Trophoblast cell (in vitro differentiated cells and primary cell): ENCODE results near the gene NR4A1.

Experiments
- DNase-seq, 2 donors: peaks; one replicate each; pipeline ENCODE4 v3.0.0-alpha.2; 2016
- H2AFZ ChIP-seq: 2 replicates; pipeline ENCODE4 v1.6.1; 2013; ENCODE audit warnings: low read length, moderate library complexity, mild to moderate bottlenecking; ENCODE audit not compliant: insufficient read depth, poor library complexity
- H2AK5ac ChIP-seq: 2 replicates; pipeline ENCODE4 v1.6.1; 2013; ENCODE audit warnings: mild to moderate bottlenecking, low read length
- H2BK120ac ChIP-seq: 2 replicates; pipeline ENCODE4 v1.6.1; 2013; ENCODE audit warnings: low read length, mild to moderate bottlenecking, moderate library complexity; ENCODE audit not compliant: insufficient read depth, poor library complexity
- H2BK12ac ChIP-seq: 2 replicates; pipeline ENCODE4 v1.6.1; 2013; ENCODE audit warnings: mild to moderate bottlenecking, low read length, moderate library complexity
- H2BK5ac ChIP-seq: 2 replicates; pipeline ENCODE4 v1.6.1; 2013; ENCODE audit warnings: low read length, low read depth, moderate library complexity, mild to moderate bottlenecking; ENCODE audit not compliant: poor library complexity
- H3K14ac ChIP-seq: 2 replicates; pipeline ENCODE4 v1.6.1; 2013; ENCODE audit warnings: mild to moderate bottlenecking, low read length
- H3K18ac ChIP-seq: 2 replicates; pipeline ENCODE4 v1.6.1; 2013; ENCODE audit warnings: mild to moderate bottlenecking, low read length
- H3K23ac ChIP-seq: 2 replicates; pipeline ENCODE4 v1.6.1; 2013; ENCODE audit warnings: low read length
- H3K27ac ChIP-seq: 2 replicates; pipeline ENCODE4 v1.5.1; 2013; ENCODE audit warnings: low read depth, mild to moderate bottlenecking, inconsistent platforms, low read length, moderate library complexity
- H3K27me3 ChIP-seq: 2 replicates; pipeline ENCODE4 v1.6.1; 2013; ENCODE audit warnings: inconsistent platforms, mild to moderate bottlenecking, low read length, moderate library complexity; ENCODE audit not compliant: insufficient read depth
- H3K36me3 ChIP-seq, 2 experiments: 1 replicate in 1 of 2; 2 replicates in 1 of 2; pipeline ENCODE4 v1.6.1; 2013; ENCODE audit warnings: low read length in 2 of 2, mild to moderate bottlenecking in 2 of 2, moderate library complexity in 1 of 2; ENCODE audit not compliant: insufficient read depth in 2 of 2, control insufficient read depth in 1 of 2
- H3K4ac ChIP-seq: 2 replicates; pipeline ENCODE4 v1.6.1; 2013; ENCODE audit warnings: low read depth, mild to moderate bottlenecking, low read length, moderate library complexity
- H3K4me1 ChIP-seq, 2 experiments: 1 replicate in 1 of 2; 2 replicates in 1 of 2; pipeline ENCODE4 v1.6.1; 2013; ENCODE audit warnings: low read length in 2 of 2, mild to moderate bottlenecking in 2 of 2, moderate library complexity in 1 of 2; ENCODE audit not compliant: insufficient read depth in 2 of 2, control insufficient read depth in 1 of 2
- H3K4me2 ChIP-seq: 2 replicates; pipeline ENCODE4 v1.6.1; 2013; ENCODE audit warnings: inconsistent platforms, mild to moderate bottlenecking, low read length, moderate library complexity
- H3K4me3 ChIP-seq: 2 replicates; pipeline ENCODE4 v1.5.1; 2013; ENCODE audit warnings: mild to moderate bottlenecking, low read depth, low read length, inconsistent platforms
- H3K79me1 ChIP-seq: one replicate; pipeline ENCODE4 v1.6.1; 2013; ENCODE audit warnings: low read length
- H3K79me2 ChIP-seq: 2 replicates; pipeline ENCODE4 v1.6.1; 2013; ENCODE audit warnings: low read length, mild to moderate bottlenecking; ENCODE audit not compliant: control insufficient read depth, insufficient read depth, poor library complexity
- H3K9ac ChIP-seq: 2 replicates; pipeline ENCODE4 v1.6.1; 2013; ENCODE audit warnings: mild to moderate bottlenecking, low read length
- H3K9me3 ChIP-seq: 2 replicates; pipeline ENCODE4 v1.6.1; 2013; ENCODE audit warnings: low read depth, mild to moderate bottlenecking, control low read depth, inconsistent platforms, low read length; ENCODE audit not compliant: insufficient read depth
- H4K12ac ChIP-seq: 2 replicates; pipeline ENCODE4 v1.6.1; 2013; ENCODE audit warnings: low read depth, mild to moderate bottlenecking, low read length, moderate library complexity
- H4K8ac ChIP-seq: 2 replicates; pipeline ENCODE4 v1.6.1; 2013; ENCODE audit warnings: low read depth, mild to moderate bottlenecking, low read length, moderate library complexity
- H4K91ac ChIP-seq: one replicate; pipeline ENCODE4 v1.6.1; 2013; ENCODE audit warnings: low read depth, mild to moderate bottlenecking, low read length, moderate library complexity
- WGBS: extraction: QIAGEN DNeasy Blood & Tissue Kit; methylation state at CpG from one replicate; pipeline ENCODE4 v1.1.7; 2013; ENCODE audit warnings: missing lambda C conversion rate; ENCODE audit not compliant: insufficient read length, insufficient coverage; ENCODE audit errors: extremely low coverage; 5-methylcytosine and 5-hydroxymethylcytosine counted together

NR4A1 gene

GRCh38 chr12:52011602-52012214 is 39.5 kb upstream of the NR4A1 start:
- WGBS: no CpG with 5 or more reads among the region's 8 CpGs
- Histone ChIP-seq H3K18ac (no peak overlapping the region), H4K12ac (no peak overlapping the region), H3K9me3 (peaks cover 6% of the 10 kb centered on the region), H3K4me3 (no peak overlapping the region), H3K4me1 (peaks cover 22 to 30% of the 10 kb centered on the region in 2 experiments), H4K8ac (no peak overlapping the region), H2AFZ (no peak overlapping the region), H3K27me3 (peaks cover 14% of the 10 kb centered on the region), H3K14ac (no peak overlapping the region), H3K23ac (no peak overlapping the region), H4K91ac (no peak overlapping the region), H3K4ac (no peak overlapping the region), H2BK5ac (no peak overlapping the region), H2BK12ac (no peak overlapping the region), H3K36me3 (peaks cover 0 to 2% of the 10 kb centered on the region in 2 experiments), H3K79me2 (peaks cover 2% of the 10 kb centered on the region), H3K4me2 (no peak overlapping the region), H2BK120ac (no peak overlapping the region), H3K79me1 (peaks cover 6% of the 10 kb centered on the region), H3K9ac (no peak overlapping the region), H2AK5ac (no peak overlapping the region), H3K27ac (no peak overlapping the region)
- no peak for DNase-seq

DNA sequence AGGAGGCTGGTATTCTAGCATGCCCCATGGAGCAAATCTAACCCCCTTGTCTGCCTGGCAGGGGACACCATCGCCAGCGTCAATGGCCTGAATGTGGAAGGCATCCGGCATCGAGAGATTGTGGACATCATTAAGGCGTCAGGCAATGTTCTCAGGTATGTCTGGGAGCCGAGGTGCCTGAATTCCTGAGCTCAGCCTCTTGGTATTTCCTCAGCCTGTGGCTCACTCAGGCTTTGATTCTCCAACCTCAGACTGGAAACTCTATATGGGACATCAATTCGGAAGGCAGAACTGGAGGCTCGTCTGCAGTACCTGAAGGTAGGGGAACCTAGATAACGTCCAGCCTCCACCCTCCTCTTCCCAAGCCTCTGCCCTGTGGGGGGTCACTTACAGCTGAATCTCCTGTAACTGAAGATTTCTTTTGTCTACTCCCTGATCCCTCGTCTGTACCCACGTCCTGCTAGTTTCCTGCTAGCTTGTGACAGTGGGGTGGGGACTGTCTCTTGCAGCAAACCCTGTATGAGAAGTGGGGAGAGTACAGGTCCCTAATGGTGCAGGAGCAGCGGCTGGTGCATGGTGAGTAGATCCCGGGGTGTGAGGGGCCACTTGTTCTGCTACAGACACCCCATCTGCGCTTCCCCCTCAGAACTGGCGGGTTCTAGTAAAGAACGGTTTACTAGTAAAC is 37.5 kb upstream of the NR4A1 start:
- H3K4ac ChIP-seq: no peak overlapping the region
- H2AFZ ChIP-seq: no peak overlapping the region
- H3K9ac ChIP-seq: no peak overlapping the region
- no peak overlapping the region for H3K4me3 ChIP-seq
- H4K12ac ChIP-seq: no peak overlapping the region
- WGBS: no CpG with 5 or more reads among the region's 16 CpGs
- peaks cover 3% of the 10 kb centered on the region for H3K9me3 ChIP-seq
- H2BK5ac ChIP-seq: no peak overlapping the region
- no peaks in the 10 kb centered on the region for H3K79me2 ChIP-seq
- no peak overlapping the region for H3K4me2 ChIP-seq
- H3K18ac ChIP-seq: no peak overlapping the region
- H3K4me1 ChIP-seq: peaks cover 18 to 20% of the 10 kb centered on the region in 2 experiments
- H4K91ac ChIP-seq: no peak overlapping the region
- no peak overlapping the region for H2BK12ac ChIP-seq
- H3K36me3 ChIP-seq: peaks cover 0 to 2% of the 10 kb centered on the region in 2 experiments
- no peak overlapping the region for H2AK5ac ChIP-seq
- no peak overlapping the region for H3K23ac ChIP-seq
- peak overlapping the region; percentile 9 for H3K27ac ChIP-seq
- no peaks in the 10 kb centered on the region for H3K27me3 ChIP-seq
- no peak overlapping the region for H2BK120ac ChIP-seq
- no peak overlapping the region for H4K8ac ChIP-seq
- no peak overlapping the region for H3K14ac ChIP-seq
- peaks cover 3% of the 10 kb centered on the region for H3K79me1 ChIP-seq
- no peak for DNase-seq

GRCh38 chr12:52014567-52015530 is 36.4 kb upstream of the NR4A1 start:
- Histone ChIP-seq H3K4me2 (peak overlapping the region; percentile 37), H3K4me1 (peaks cover 17 to 20% of the 10 kb centered on the region in 2 experiments), H3K79me2 (no peaks in the 10 kb centered on the region), H3K79me1 (peaks cover 1% of the 10 kb centered on the region), H2BK120ac (no peak overlapping the region), H3K14ac (no peak overlapping the region), H3K27ac (no peak overlapping the region), H3K23ac (no peak overlapping the region), H2BK5ac (no peak overlapping the region), H2AK5ac (no peak overlapping the region), H3K9ac (no peak overlapping the region), H3K9me3 (peaks cover 3% of the 10 kb centered on the region), H4K12ac (no peak overlapping the region), H3K36me3 (peaks cover 0 to 2% of the 10 kb centered on the region in 2 experiments), H4K91ac (no peak overlapping the region), H3K27me3 (no peaks in the 10 kb centered on the region), H2AFZ (no peak overlapping the region), H3K4ac (no peak overlapping the region), H4K8ac (no peak overlapping the region), H2BK12ac (no peak overlapping the region), H3K4me3 (peak overlapping the region; percentile 23), H3K18ac (no peak overlapping the region)
- WGBS: no CpG with 5 or more reads among the region's 93 CpGs
- DNase-seq: no peak

DNA sequence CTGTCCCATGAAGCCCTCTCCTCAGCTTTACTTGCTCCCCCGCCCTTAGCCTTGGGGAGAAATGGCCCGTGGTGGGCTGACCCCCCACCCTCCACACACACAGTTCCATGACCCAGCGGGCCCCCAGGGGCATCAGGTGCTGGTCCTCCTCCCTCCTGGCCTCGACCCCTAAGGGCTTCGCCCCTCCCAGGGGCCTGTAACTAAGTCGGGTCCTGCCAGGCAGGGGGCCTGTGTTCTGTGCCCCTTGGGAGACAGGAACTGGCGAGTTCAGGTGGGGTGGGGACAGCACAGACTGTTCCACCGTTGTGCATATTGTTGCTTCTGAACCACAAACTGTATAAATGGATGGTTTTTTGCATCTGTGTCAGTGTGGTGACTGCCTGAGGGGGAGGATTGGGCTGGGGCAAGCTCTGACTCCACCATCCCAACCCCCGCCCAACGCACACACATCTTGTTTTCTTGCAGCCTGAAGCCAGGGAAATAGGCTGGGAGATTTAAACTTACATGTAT is 35.7 kb upstream of the NR4A1 start:
- no peaks in the 10 kb centered on the region for H3K79me2 ChIP-seq
- H3K18ac ChIP-seq: no peak overlapping the region
- no peak overlapping the region for H2AK5ac ChIP-seq
- no peak overlapping the region for H3K27ac ChIP-seq
- no peak overlapping the region for H4K91ac ChIP-seq
- H3K36me3 ChIP-seq: peaks cover 0 to 2% of the 10 kb centered on the region in 2 experiments
- whole genome bisulfite sequencing: no CpG with 5 or more reads among the region's 10 CpGs
- H2AFZ ChIP-seq: no peak overlapping the region
- H3K4me1 ChIP-seq: peaks cover 11 to 17% of the 10 kb centered on the region in 2 experiments
- no peak overlapping the region for H4K12ac ChIP-seq
- no peak overlapping the region for H3K23ac ChIP-seq
- H3K4me3 ChIP-seq: no peak overlapping the region
- no peak overlapping the region for H2BK120ac ChIP-seq
- H2BK12ac ChIP-seq: no peak overlapping the region
- DNase-seq: no peak
- no peak overlapping the region for H3K9ac ChIP-seq
- H3K4ac ChIP-seq: no peak overlapping the region
- no peak overlapping the region for H3K14ac ChIP-seq
- H3K4me2 ChIP-seq: no peak overlapping the region
- peaks cover 3% of the 10 kb centered on the region for H3K9me3 ChIP-seq
- no peak overlapping the region for H4K8ac ChIP-seq
- no peaks in the 10 kb centered on the region for H3K79me1 ChIP-seq
- H3K27me3 ChIP-seq: no peaks in the 10 kb centered on the region
- no peak overlapping the region for H2BK5ac ChIP-seq
